HEK293 (cell line): ENCODE results near the gene GOLGA6L1.
"Not testable (repeated sequence)": the region's sequence is repeated elsewhere in the genome, so short reads cannot be mapped to it uniquely, and the experiment has no call there.

Experiments
- CTCF ChIA-PET: fragments of 350-600 bp; formaldehyde crosslinking; extraction: SDS; loops from one replicate; lab custom pipeline; 2021; ENCODE audit warnings: antibody characterized with exemption; lab: Yijun Ruan, JAX
- POLR2A ChIA-PET: fragments of 300-600 bp; formaldehyde crosslinking; extraction: SDS; loops from one replicate; lab custom pipeline; 2020; ENCODE audit warnings: antibody characterized with exemption, inconsistent platforms; lab: Yijun Ruan, JAX
- H3K27ac ChIP-seq: fragments of 200-500 bp; sonication (Bioruptor generic); 2 replicates; pipeline ENCODE4 v1.5.1; 2014; ENCODE audit warnings: low read depth, low read length, control low read depth, inconsistent platforms; ENCODE audit errors: extremely low read depth
- H3K36me3 ChIP-seq, 2 experiments: fragments of 200-500 bp in 1 of 2; sonication (Bioruptor generic) in 1 of 2; 1 replicate in 1 of 2; 2 replicates in 1 of 2; pipeline ENCODE4 v1.5.1; 2014 to 2017; ENCODE audit warnings: inconsistent platforms in 2 of 2, low read length in 2 of 2; ENCODE audit not compliant: control insufficient read depth in 2 of 2, insufficient read depth in 1 of 2
- H3K4me1 ChIP-seq: fragments of 200-500 bp; sonication (Bioruptor generic); 2 replicates; pipeline ENCODE4 v1.5.1; 2014; ENCODE audit warnings: mild to moderate bottlenecking, low read length, inconsistent platforms; ENCODE audit not compliant: control insufficient read depth, insufficient read depth
- H3K4me3 ChIP-seq: 2 replicates; pipeline ENCODE4 v1.5.1; 2011; ENCODE audit warnings: low read depth, mild to moderate bottlenecking, control low read depth, low read length, moderate library complexity
- H3K9me3 ChIP-seq: fragments of 200-500 bp; sonication (Bioruptor generic); 2 replicates; pipeline ENCODE4 v1.5.1; 2014; ENCODE audit warnings: low read depth, low read length, inconsistent platforms; ENCODE audit not compliant: control insufficient read depth, insufficient read depth

GOLGA6L1 gene

DNA sequence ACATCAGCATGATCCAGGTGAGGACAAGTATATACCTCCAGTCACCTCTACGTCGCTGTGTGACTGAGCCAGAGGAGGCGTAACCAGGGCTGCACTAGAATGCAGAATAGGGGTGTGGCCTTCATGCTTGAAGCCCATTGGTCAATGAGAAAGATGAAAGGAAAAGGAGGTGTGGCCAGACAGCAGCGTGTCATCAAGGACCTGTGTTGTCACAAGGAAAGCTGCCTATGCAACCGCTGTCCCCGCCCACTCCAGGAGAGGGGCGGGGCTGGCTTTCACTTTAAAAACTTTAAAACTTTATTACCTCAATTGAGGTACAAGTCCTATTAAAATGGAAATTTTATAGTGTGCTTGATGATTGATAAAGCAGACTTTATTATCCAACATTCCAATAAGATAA, at the start of gene GOLGA6L1:
TSS of gene GOLGA6L1 (minus strand) at position 101 of the 400 bp plus-strand sequence. CDS start at position 10, 91 bp downstream.
- CTCF ChIA-PET, POLR2A ChIA-PET, H3K4me3 ChIP-seq, H3K9me3 ChIP-seq, H3K27ac ChIP-seq, H3K36me3 ChIP-seq, H3K4me1 ChIP-seq: not testable (repeated sequence)

- not testable (repeated sequence) for H3K36me3 ChIP-seq
Observed at GRCh38 chr15:23181201-23181600, 44.6 kb upstream of the GOLGA6L1 start.

DNA sequence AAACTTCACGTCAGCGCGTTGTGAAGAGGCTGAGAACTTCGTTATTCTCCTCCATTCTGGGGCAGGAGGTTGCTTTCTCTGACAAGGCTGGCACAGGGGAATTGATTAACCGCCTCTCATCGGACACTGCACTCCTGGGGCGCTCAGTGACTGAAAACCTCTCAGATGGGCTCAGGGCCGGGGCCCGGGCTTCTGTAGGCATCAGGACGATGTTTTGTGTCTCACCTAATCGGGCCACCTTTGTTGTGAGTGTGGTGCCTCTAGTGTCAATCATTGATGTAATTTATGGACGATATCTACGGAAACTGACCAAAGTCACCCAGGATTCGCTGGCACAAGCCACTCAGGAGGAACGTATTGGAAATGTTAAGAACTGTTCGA, 43.9 kb upstream of the GOLGA6L1 start:
- not testable (repeated sequence) for H3K4me3 ChIP-seq

More at GRCh38 chr15:23181201-23181600, 44.6 kb upstream of the GOLGA6L1 start:
- POLR2A ChIA-PET, H3K9me3 ChIP-seq, H3K4me3 ChIP-seq, CTCF ChIA-PET, H3K27ac ChIP-seq, H3K4me1 ChIP-seq: not testable (repeated sequence)

DNA sequence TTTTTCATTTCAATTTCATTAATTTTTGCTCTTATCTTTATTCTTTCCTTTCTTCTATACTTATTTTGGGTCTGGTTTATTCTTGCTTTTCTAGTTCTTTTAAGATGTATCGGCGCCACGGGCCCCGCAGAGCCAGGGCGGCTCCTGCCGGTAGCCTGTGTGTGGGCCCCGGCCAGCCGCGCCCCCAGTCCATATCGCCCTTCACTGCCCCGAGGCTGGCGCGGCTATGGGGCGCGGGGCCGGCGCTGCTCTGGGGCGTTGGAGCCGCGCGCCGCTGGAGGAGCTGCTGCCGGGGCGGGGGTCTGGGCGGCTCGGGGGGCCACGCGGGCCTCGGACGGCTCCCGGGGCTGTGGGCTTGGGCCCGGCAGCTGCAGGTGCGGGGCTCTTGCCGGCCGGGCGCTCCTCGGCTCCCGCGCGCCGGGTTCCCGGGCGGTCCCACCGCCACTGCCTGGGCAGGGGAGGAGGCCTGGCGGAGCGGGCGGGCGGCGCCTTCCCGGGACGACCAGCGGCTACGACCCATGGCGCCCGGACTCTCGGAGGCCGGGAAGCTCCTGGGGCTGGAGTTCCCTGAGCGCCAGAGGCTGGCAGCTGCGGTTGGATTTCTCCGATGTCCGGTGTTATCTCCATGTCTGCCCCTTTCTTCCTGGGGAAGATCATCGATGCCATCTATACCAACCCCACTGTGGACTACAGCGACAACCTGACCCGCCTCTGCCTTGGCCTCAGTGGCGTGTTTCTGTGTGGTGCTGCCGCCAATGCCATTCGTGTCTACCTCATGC, 43.3 kb upstream of the GOLGA6L1 start:
- CTCF ChIA-PET, POLR2A ChIA-PET, H3K9me3 ChIP-seq, H3K36me3 ChIP-seq, H3K4me1 ChIP-seq, H3K4me3 ChIP-seq, H3K27ac ChIP-seq: not testable (repeated sequence)

More for the DNA sequence above, 43.9 kb upstream of the GOLGA6L1 start:
- H3K4me1 ChIP-seq, CTCF ChIA-PET, H3K27ac ChIP-seq, POLR2A ChIA-PET, H3K9me3 ChIP-seq, H3K36me3 ChIP-seq: not testable (repeated sequence)

- H3K4me1 ChIP-seq, CTCF ChIA-PET, H3K9me3 ChIP-seq, H3K36me3 ChIP-seq, POLR2A ChIA-PET, H3K4me3 ChIP-seq, H3K27ac ChIP-seq: not testable (repeated sequence)
Observed at GRCh38 chr15:23176683-23177082, 40.1 kb upstream of the GOLGA6L1 start.

DNA sequence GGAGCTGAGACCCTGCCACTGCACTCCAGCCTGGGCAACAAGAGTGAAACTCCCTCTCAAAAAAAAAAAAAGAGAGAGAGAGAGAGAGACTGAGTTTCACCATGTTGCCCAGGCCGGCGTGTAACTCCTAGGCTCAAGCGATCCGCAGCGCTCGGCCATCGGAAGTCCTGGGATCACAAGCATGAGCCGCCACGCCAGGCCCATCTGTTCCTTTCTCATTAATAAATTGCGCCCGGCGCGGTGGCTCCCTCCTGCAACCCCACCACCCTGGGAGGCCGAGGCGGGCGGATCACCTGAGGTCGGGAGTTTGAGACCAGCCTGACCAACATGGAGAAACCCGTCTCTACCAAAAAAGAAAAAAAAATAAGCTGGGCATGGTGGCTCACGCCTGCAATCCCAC, 39.0 kb upstream of the GOLGA6L1 start:
- POLR2A ChIA-PET, H3K4me3 ChIP-seq, H3K36me3 ChIP-seq, CTCF ChIA-PET, H3K27ac ChIP-seq, H3K9me3 ChIP-seq, H3K4me1 ChIP-seq: not testable (repeated sequence)

GRCh38 chr15:23174609-23175140, 38.1 kb upstream of the GOLGA6L1 start:
- H3K36me3 ChIP-seq, H3K27ac ChIP-seq, POLR2A ChIA-PET, H3K9me3 ChIP-seq, CTCF ChIA-PET, H3K4me1 ChIP-seq, H3K4me3 ChIP-seq: not testable (repeated sequence)

DNA sequence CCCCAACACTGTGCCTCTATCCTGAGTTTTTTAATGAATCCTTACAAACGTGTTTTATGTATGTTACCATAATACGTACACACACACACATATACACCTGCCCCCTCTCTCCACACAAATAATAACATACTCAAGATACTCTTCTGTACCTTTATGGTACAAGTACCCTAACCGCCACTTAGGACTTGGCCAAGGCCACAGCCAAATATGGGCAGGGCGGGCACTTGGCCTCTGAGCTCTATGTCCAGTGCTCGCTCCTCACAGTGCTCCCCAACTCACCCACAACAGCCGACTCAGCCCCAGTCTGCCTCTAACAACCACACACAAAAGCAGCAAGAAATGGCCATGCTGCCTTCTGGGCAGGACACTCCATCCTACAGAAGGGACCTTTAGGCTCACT, 3.8 kb downstream of the GOLGA6L1 start:
- H3K4me1 ChIP-seq, H3K4me3 ChIP-seq, CTCF ChIA-PET, H3K27ac ChIP-seq, H3K9me3 ChIP-seq, H3K36me3 ChIP-seq, POLR2A ChIA-PET: not testable (repeated sequence)
